Uterus (tissue), 2 donors: ENCODE results near the gene UBE2K.

Experiments
- CTCF ChIP-seq, 4 experiments: fragments of 200-600 bp in 2 of 4; fragments of 450-650 bp in 2 of 4; sonication (generic) in 2 of 4; IDR thresholded peaks; one replicate each; pipeline ENCODE4 v1.5.1; 2016 to 2019; ENCODE audit warnings: antibody characterized with exemption in 4 of 4, mild to moderate bottlenecking in 2 of 4, moderate library complexity in 1 of 4
- POLR2A ChIP-seq, 2 donors: fragments of 450-650 bp; IDR thresholded peaks; one replicate each; pipeline ENCODE4 v1.6.1; 2016; ENCODE audit warnings: antibody characterized with exemption in 2 of 2, mild to moderate bottlenecking in 1 of 2, moderate library complexity in 1 of 2

- TF ChIP-seq CTCF (IDR thresholded peaks at IDR 0.05) = no peak
- no peak for TF ChIP-seq POLR2A (IDR thresholded peaks at IDR 0.05)
These were observed 34.0 kb downstream of the UBE2K start for GRCh38 chr4:39731908-39732307.
